Muscle of leg (tissue), 11 donors: Measurements from ENCODE around the gene SORL1-AS1. TPM values are rescaled to one million over a fixed set of nuclear protein-coding genes. Genes with fewer than 3 reads are reported as not detected.

Experiments
- DNase-seq: peaks from one replicate; pipeline ENCODE4 v3.0.0; 2013
- H3K27ac ChIP-seq: one replicate; pipeline ENCODE4 v1.5.1; 2013; ENCODE audit warnings: mild to moderate bottlenecking, low read length, control low read depth
- H3K27me3 ChIP-seq: one replicate; pipeline ENCODE4 v1.6.1; 2013; ENCODE audit warnings: low read length; ENCODE audit not compliant: control insufficient read depth, insufficient read depth
- H3K36me3 ChIP-seq: one replicate; pipeline ENCODE4 v1.6.1; 2013; ENCODE audit warnings: low read length; ENCODE audit not compliant: control insufficient read depth, insufficient read depth
- H3K4me1 ChIP-seq: one replicate; pipeline ENCODE4 v1.6.1; 2013; ENCODE audit warnings: low read length; ENCODE audit not compliant: control insufficient read depth, insufficient read depth
- H3K4me3 ChIP-seq: one replicate; pipeline ENCODE4 v1.5.1; 2013; ENCODE audit warnings: low read length, control low read depth
- H3K9me3 ChIP-seq: replicated peaks from 2 replicates; pipeline ENCODE4 v1.6.1; 2013; ENCODE audit warnings: low read depth, low read length; ENCODE audit not compliant: control insufficient read depth
- WGBS: methylation state at CpG from one replicate; pipeline ENCODE4 v1.1.5; 2013; ENCODE audit warnings: missing lambda C conversion rate; ENCODE audit not compliant: insufficient coverage; 5-methylcytosine and 5-hydroxymethylcytosine counted together
- polyA plus RNA-seq, 8 donors: library from polyadenylated mRNA; unstranded; fragments of 120-200 nt; gene quantifications; one replicate each; pipeline versions ENCODE4 v1.2.1 to v1.2.3, GENCODE V29; 2013; ENCODE audit warnings: inconsistent platforms in 1 of 8, low replicate concordance in 1 of 8; ENCODE audit not compliant: insufficient read length in 8 of 8, insufficient read depth in 1 of 8
- total RNA-seq: library from RNA; stranded (reverse); fragments of 120-200 nt; gene quantifications from one replicate; pipeline ENCODE4 v1.2.4, GENCODE V29; 2013

SORL1-AS1 gene

DNA sequence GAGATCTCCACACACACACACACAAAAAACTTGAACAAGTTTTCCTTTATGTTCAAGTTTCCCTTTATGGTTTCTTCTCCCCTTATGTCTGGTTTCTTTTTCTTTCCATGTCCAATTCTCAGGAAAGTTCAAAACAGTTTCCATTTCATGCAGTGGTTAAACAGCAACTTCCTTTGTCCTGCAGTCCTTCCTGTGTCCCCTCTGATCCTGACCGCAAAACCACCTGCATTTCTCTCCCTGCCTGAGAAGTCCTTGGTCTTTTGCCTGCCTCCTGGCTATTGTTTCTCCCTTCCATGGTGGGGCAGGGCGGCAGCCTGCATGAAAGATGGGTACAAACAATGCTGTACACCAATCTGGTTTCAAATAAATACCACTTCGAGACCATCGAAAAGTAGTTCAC is 58.9 kb downstream of the SORL1-AS1 start:
- no peak overlapping the region for H3K4me3 ChIP-seq
- no peak for DNase-seq
- H3K36me3 ChIP-seq, result no peaks in the 10 kb centered on the region
- no peaks in the 10 kb centered on the region for H3K27me3 ChIP-seq
- H3K4me1 ChIP-seq, result peaks cover 4% of the 10 kb centered on the region
- H3K27ac ChIP-seq, result no peak overlapping the region
- H3K9me3 ChIP-seq, result no peaks in the 10 kb centered on the region
- WGBS, result 67% methylated on average over 2 of the region's 4 CpGs

GRCh38 chr11:121391914-121392313 is 60.9 kb downstream of the SORL1-AS1 start:
- peak; percentile 22 for DNase-seq
- peaks cover 4% of the 10 kb centered on the region for H3K4me1 ChIP-seq
- no peaks in the 10 kb centered on the region for H3K36me3 ChIP-seq
- no peaks in the 10 kb centered on the region for H3K27me3 ChIP-seq
- no peak overlapping the region for H3K4me3 ChIP-seq
- H3K9me3 ChIP-seq, result no peaks in the 10 kb centered on the region
- no peak overlapping the region for H3K27ac ChIP-seq
- 68% methylated on average over 2 of the region's 7 CpGs for WGBS

GRCh38 chr11:121389651-121390050 is 63.1 kb downstream of the SORL1-AS1 start:
- Histone ChIP-seq H3K27ac (no peak overlapping the region), H3K36me3 (no peaks in the 10 kb centered on the region), H3K4me1 (peaks cover 4% of the 10 kb centered on the region), H3K4me3 (no peak overlapping the region), H3K9me3 (no peaks in the 10 kb centered on the region), H3K27me3 (no peaks in the 10 kb centered on the region)
- DNase-seq, result peak; percentile 53
- 53% methylated on average over 8 of the region's 8 CpGs for WGBS

Other genes with a start within 250 kb of the SORL1-AS1 start
- gene SC5D, start 160.2 kb downstream of the SORL1-AS1 start, total RNA-seq, result 15.6 TPM
- 10 to 100 TPM; 21.5 to 38.0 (median 30.4) TPM for gene SC5D, start 160.2 kb downstream of the SORL1-AS1 start, polyA plus RNA-seq
- gene SORL1, start 653 bp downstream of the SORL1-AS1 start, total RNA-seq, result 1.5 TPM
- 1 to 10 TPM; 1.0 to 3.1 (median 2.0) TPM for gene SORL1, start 653 bp downstream of the SORL1-AS1 start, polyA plus RNA-seq